ENCODE results near the gene LEPROT. TPM values are rescaled to one million over a fixed set of nuclear protein-coding genes. Genes with fewer than 3 reads are reported as not detected.

LEPROT gene
- total and polyA plus RNA-seq, 10 of the 15 experiments (the other 5 are each of a cell fraction or from before 2014, with no cell fraction given) = 14.9 to 38.1 (median 17.4) TPM

GRCh38 chr1:65429078-65429477 lies 8.6 kb downstream of the LEPROT start:
- Histone ChIP-seq H3K4me3 (no peak overlapping the region), H2AFZ (ENCODE audit: control insufficient read depth, low read depth, low read length) (no peak overlapping the region), H3K36me3 (ENCODE audit: control insufficient read depth in 2 of 2, insufficient read depth in 2 of 2, low read length in 1 of 2) (peaks cover 4 to 15% of the 10 kb centered on the region in 2 experiments; a peak in 3 of 4 replicates), H3K4me1 (ENCODE audit: control insufficient read depth, insufficient read depth, low read length) (no peaks in the 10 kb centered on the region), H3K79me2 (ENCODE audit: control insufficient read depth, insufficient read depth, low read length) (peaks cover 2% of the 10 kb centered on the region; the same call in 1 of the 2 replicates), H4K20me1 (ENCODE audit: control insufficient read depth, insufficient read depth) (no peaks in the 10 kb centered on the region), H3K27ac (ENCODE audit: control insufficient read depth, insufficient read depth) (no peak overlapping the region), H3K4me2 (ENCODE audit: control insufficient read depth, insufficient read depth) (no peak overlapping the region), H3K9me3 (replicated peaks; ENCODE audit: control insufficient read depth, insufficient read depth, low read length) (no peaks in the 10 kb centered on the region), H3K9ac (ENCODE audit: control insufficient read depth, insufficient read depth, low read length) (no peak overlapping the region), H3K27me3 (replicated peaks in 1 of 2; ENCODE audit: control insufficient read depth in 2 of 2, insufficient read depth in 2 of 2, low read length in 1 of 2) (no peaks in the 10 kb centered on the region)
- FAIRE-seq = no peak
- whole genome bisulfite sequencing (ENCODE audit: insufficient coverage, insufficient replicate concordance, low lambda C conversion rate, missing lambda C conversion rate) = 100% methylated on average over 2 of the region's 2 CpGs
- ChIA-PET CTCF (interaction anchor here (1.2 to 4.8 kb wide), 4 partner anchors 10 to 284 kb away, joined by 3 to 41 read pairs (median 17); partner anchors contain the start of genes LEPR and LEPROT), POLR2A (no interaction called here), RAD21 (ENCODE audit: unreplicated experiment) (interaction anchor here (1.1 to 1.4 kb wide), 2 partner anchors 259 to 276 kb away, joined by 3 to 5 read pairs; no protein-coding TSS in a partner anchor), SMC1A (ENCODE audit: uncharacterized antibody, unreplicated experiment) (interaction anchor here (1.7 kb wide), 1 partner anchor 10 kb away, joined by 7 read pairs; no protein-coding TSS in a partner anchor)
- no peak for ATAC-seq
- no peak for TF ChIP-seq REST (IDR thresholded peaks at IDR 0.05; ENCODE audit: low read depth, low read length)
- TF ChIP-seq SREBF2 (IDR thresholded peaks at IDR 0.05; ENCODE audit: low read length) = no peak
- TF ChIP-seq RCOR1 (conservative IDR thresholded peaks at IDR 0.05; ENCODE audit: low read depth, low read length) = no peak
- no peak for TF ChIP-seq KLF5 (IDR thresholded peaks at IDR 0.05; ENCODE audit: partially characterized antibody)
- no peak for TF ChIP-seq ZNF24 (IDR thresholded peaks at IDR 0.05)
- TF ChIP-seq BCL3 (IDR thresholded peaks at IDR 0.05; ENCODE audit: borderline replicate concordance, insufficient read depth, low read depth, low read length, poor library complexity, severe bottlenecking) = no peak
- TF ChIP-seq CEBPZ (IDR thresholded peaks at IDR 0.05; ENCODE audit: low read depth, low read length) = no peak
- no peak for TF ChIP-seq TAF1 (IDR thresholded peaks at IDR 0.05; ENCODE audit: borderline replicate concordance, low read depth, low read length)
- no peak for TF ChIP-seq NBN (IDR thresholded peaks at IDR 0.05)
- TF ChIP-seq SUPT20H (IDR thresholded peaks at IDR 0.05; ENCODE audit: borderline replicate concordance, control insufficient read depth, low read depth, low read length) = no peak
- no peak for TF ChIP-seq NFIC (IDR thresholded peaks at IDR 0.05; ENCODE audit: low read depth, low read length)
- no peak for TF ChIP-seq ATF3 (IDR thresholded peaks at IDR 0.05; ENCODE audit: borderline replicate concordance, extremely low read depth, low read depth, low read length)
- no peak for TF ChIP-seq TARDBP (IDR thresholded peaks at IDR 0.05; ENCODE audit: borderline replicate concordance)
- intact Hi-C loops (cut with micrococcal nuclease; ENCODE audit: unreplicated experiment) = no loop called here
- no peak for DNase-seq (ENCODE audit: low read depth, low spot score)
- in situ Hi-C loops (cut with MboI) = loop anchor here (10.0 kb wide), 1 partner anchor 816 kb away; no protein-coding TSS in a partner anchor
- BruUV-seq (replicated peaks) = no TSS peak
